ENCODE results near the gene NEO1.

The NEO1 gene, protein sequence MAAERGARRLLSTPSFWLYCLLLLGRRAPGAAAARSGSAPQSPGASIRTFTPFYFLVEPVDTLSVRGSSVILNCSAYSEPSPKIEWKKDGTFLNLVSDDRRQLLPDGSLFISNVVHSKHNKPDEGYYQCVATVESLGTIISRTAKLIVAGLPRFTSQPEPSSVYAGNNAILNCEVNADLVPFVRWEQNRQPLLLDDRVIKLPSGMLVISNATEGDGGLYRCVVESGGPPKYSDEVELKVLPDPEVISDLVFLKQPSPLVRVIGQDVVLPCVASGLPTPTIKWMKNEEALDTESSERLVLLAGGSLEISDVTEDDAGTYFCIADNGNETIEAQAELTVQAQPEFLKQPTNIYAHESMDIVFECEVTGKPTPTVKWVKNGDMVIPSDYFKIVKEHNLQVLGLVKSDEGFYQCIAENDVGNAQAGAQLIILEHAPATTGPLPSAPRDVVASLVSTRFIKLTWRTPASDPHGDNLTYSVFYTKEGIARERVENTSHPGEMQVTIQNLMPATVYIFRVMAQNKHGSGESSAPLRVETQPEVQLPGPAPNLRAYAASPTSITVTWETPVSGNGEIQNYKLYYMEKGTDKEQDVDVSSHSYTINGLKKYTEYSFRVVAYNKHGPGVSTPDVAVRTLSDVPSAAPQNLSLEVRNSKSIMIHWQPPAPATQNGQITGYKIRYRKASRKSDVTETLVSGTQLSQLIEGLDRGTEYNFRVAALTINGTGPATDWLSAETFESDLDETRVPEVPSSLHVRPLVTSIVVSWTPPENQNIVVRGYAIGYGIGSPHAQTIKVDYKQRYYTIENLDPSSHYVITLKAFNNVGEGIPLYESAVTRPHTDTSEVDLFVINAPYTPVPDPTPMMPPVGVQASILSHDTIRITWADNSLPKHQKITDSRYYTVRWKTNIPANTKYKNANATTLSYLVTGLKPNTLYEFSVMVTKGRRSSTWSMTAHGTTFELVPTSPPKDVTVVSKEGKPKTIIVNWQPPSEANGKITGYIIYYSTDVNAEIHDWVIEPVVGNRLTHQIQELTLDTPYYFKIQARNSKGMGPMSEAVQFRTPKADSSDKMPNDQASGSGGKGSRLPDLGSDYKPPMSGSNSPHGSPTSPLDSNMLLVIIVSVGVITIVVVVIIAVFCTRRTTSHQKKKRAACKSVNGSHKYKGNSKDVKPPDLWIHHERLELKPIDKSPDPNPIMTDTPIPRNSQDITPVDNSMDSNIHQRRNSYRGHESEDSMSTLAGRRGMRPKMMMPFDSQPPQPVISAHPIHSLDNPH (N-terminal part only)

GRCh38 chr15:73051807-73052652, at the start of gene NEO1:
Gene NEO1, plus strand, starts transcription at chr15:73052463. Its CDS starts 213 bp downstream, at chr15:73052676.
- no peak for TF ChIP-seq CTCF (IDR thresholded peaks at IDR 0.05; ENCODE audit: extremely low read depth, missing control alignments)
- peak; percentile 85 for DNase-seq (ENCODE audit: low spot score)

GRCh38 chr15:73004462-73004861, 47.8 kb upstream of the NEO1 start:
- DNase-seq (ENCODE audit: low spot score) = no peak
- TF ChIP-seq CTCF (IDR thresholded peaks at IDR 0.05; ENCODE audit: extremely low read depth, missing control alignments) = no peak

DNA sequence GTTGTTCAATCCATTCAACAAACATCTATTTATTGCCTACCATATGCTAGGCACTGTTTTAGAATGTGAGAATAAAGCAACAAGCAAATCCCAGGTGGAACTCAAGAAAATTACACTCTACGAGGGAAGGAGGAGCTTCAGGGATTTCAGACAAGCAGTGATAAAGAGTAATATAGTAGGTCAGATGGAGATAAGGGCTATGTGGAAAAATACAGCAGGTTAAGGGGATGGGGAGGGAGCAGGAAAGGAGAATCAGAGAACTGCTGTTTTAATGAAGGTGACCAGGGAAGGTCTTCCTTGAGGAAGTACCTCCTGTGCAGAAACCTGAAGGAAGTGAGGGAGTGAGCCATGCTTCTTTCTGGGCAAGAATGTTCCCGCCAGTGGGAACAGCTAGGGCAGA, 47.2 kb upstream of the NEO1 start:
- TF ChIP-seq CTCF (IDR thresholded peaks at IDR 0.05; ENCODE audit: extremely low read depth, missing control alignments) = no peak
- no peak for DNase-seq (ENCODE audit: low spot score)

DNA sequence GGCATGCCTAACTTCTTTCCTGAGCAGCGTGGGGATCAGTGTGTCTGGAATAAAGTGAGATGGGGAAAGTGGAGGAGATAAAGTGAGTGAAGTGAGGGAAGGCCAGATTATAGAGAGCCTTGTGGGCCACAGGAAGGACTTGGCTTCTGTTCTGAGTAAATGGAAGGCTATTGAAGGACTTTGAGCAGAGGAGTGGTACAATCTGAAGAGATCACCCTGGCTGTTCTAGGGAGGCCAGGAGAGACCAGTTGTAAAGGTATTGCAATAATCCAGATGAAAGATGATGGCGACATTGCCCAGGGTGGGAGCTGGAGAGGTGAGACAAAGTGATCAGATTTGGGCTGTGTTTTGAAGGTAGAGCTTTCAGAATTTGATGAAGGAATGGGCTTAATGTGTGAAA, 46.8 kb upstream of the NEO1 start:
- DNase-seq (ENCODE audit: low spot score) = no peak
- no peak for TF ChIP-seq CTCF (IDR thresholded peaks at IDR 0.05; ENCODE audit: extremely low read depth, missing control alignments)

DNA sequence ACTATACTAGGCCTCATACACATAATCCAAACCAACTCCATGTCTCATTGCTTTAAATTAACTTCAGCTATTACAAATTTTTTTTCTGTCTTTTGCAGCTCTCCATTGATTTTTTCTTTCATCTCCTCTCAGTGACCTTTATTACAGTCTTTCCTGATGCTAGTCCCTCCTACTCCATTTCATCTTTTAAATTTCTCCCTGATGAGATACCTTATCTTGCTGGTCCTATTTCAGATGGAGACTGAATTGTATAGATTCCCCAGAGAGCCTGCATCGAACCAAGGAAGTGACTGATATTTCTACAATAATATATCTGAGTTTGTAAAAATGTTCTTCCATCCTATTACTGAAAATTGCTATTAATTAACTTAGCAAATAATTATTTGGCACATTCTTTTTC, 45.7 kb upstream of the NEO1 start:
- DNase-seq (ENCODE audit: low spot score) = no peak
- TF ChIP-seq CTCF (IDR thresholded peaks at IDR 0.05; ENCODE audit: extremely low read depth, missing control alignments) = no peak

GRCh38 chr15:73009066-73010056, 42.9 kb upstream of the NEO1 start:
- DNase-seq (ENCODE audit: low spot score) = no peak

More at GRCh38 chr15:73009066-73010056, 42.9 kb upstream of the NEO1 start:
- TF ChIP-seq CTCF (IDR thresholded peaks at IDR 0.05; ENCODE audit: extremely low read depth, missing control alignments) = no peak

All from GM20000 (cell line).